Naive thymus-derived CD4-positive, alpha-beta T cell (primary cell): ENCODE measurements around the gene CDNF. TPM values are rescaled to one million over a fixed set of nuclear protein-coding genes. Genes with fewer than 3 reads are reported as not detected.

Experiments used
- ATAC-seq: fragments of 150-1000 bp; cut with Tn5 transposase; 2 replicates; pipeline ENCODE4 v1.10.0; 2021; ENCODE audit warnings: mild to moderate bottlenecking, moderate library complexity
- CTCF ChIA-PET: fragments of 350-600 bp; sonication (Branson Sonifier 250); formaldehyde crosslinking; loops from one replicate; lab custom pipeline; 2021; ENCODE audit warnings: antibody characterized with exemption; lab: Charles Lee
- POLR2A ChIA-PET: fragments of 350-600 bp; sonication (Branson Sonifier 250); formaldehyde crosslinking; loops from one replicate; lab custom pipeline; 2021; ENCODE audit warnings: antibody characterized with exemption, inconsistent platforms; lab: Charles Lee
- DNase-seq, 9 donors: peaks; one replicate each; pipeline versions ENCODE4 v3.0.0 to v3.0.0-alpha.2; 2020 to 2022; ENCODE audit warnings: mixed read lengths in 1 of 9
- H3K27ac ChIP-seq: one replicate; pipeline ENCODE4 v1.7.0; 2013; ENCODE audit warnings: mild to moderate bottlenecking, low read depth, low read length, moderate library complexity
- H3K27me3 ChIP-seq, 2 donors: one replicate each; pipeline ENCODE4 v1.7.0; 2013; ENCODE audit warnings: low read length in 2 of 2, mild to moderate bottlenecking in 2 of 2, moderate library complexity in 2 of 2; ENCODE audit not compliant: control insufficient read depth in 2 of 2, insufficient read depth in 2 of 2
- H3K36me3 ChIP-seq, 3 experiments: 1 replicate in 2 of 3; 2 replicates in 1 of 3; pipeline ENCODE4 v1.7.0; 2013; ENCODE audit warnings: low read length in 3 of 3, mild to moderate bottlenecking in 3 of 3, moderate library complexity in 1 of 3; ENCODE audit not compliant: insufficient read depth in 3 of 3, control insufficient read depth in 2 of 3
- H3K4me1 ChIP-seq, 2 donors: one replicate each; pipeline ENCODE4 v1.7.0; 2013; ENCODE audit warnings: low read length in 2 of 2, mild to moderate bottlenecking in 2 of 2, moderate library complexity in 1 of 2; ENCODE audit not compliant: control insufficient read depth in 2 of 2, insufficient read depth in 2 of 2
- H3K4me3 ChIP-seq: 2 replicates; pipeline ENCODE4 v1.7.0; 2013; ENCODE audit warnings: mild to moderate bottlenecking, low read length
- H3K9me3 ChIP-seq, 3 experiments: 1 replicate in 2 of 3; 2 replicates in 1 of 3; pipeline ENCODE4 v1.7.0; 2013; ENCODE audit warnings: low read length in 3 of 3; ENCODE audit not compliant: control insufficient read depth in 2 of 3
- H3K27ac Mint-ChIP-seq, 9 donors: one replicate each; pipeline ENCODE4 v1.8.0; 2020 to 2022; ENCODE audit warnings: mixed read lengths in 9 of 9, mild to moderate bottlenecking in 8 of 9, moderate library complexity in 5 of 9, inconsistent platforms in 2 of 9
- H3K27me3 Mint-ChIP-seq, 5 donors: one replicate each; pipeline ENCODE4 v1.8.0; 2021 to 2022; ENCODE audit warnings: mixed read lengths in 5 of 5, mild to moderate bottlenecking in 1 of 5
- H3K36me3 Mint-ChIP-seq, 5 donors: one replicate each; pipeline ENCODE4 v1.8.0; 2020 to 2022; ENCODE audit warnings: mixed read lengths in 5 of 5, mild to moderate bottlenecking in 3 of 5, inconsistent platforms in 1 of 5
- H3K4me1 Mint-ChIP-seq, 7 donors: one replicate each; pipeline ENCODE4 v1.8.0; 2020 to 2022; ENCODE audit warnings: mixed read lengths in 7 of 7, mild to moderate bottlenecking in 3 of 7, inconsistent platforms in 1 of 7
- H3K4me3 Mint-ChIP-seq, 10 donors: one replicate each; pipeline ENCODE4 v1.8.0; 2020 to 2022; ENCODE audit warnings: mild to moderate bottlenecking in 10 of 10, mixed read lengths in 10 of 10, moderate library complexity in 6 of 10, inconsistent platforms in 2 of 10
- H3K9me3 Mint-ChIP-seq, 11 donors: one replicate each; pipeline ENCODE4 v1.8.0; 2020 to 2022; ENCODE audit warnings: mixed read lengths in 11 of 11, mild to moderate bottlenecking in 4 of 11, inconsistent platforms in 1 of 11, moderate library complexity in 1 of 11
- intact Hi-C, 2 donors: fragments of 100-400 bp; cut with micrococcal nuclease; formaldehyde crosslinking; loops; one replicate each; pipeline ENCODE4 v1.15.1; 2023
- polyA plus RNA-seq, 2 donors: library from polyadenylated mRNA; unstranded; fragments of 300-500 nt; fragmentation: Illumina TruSeq; gene quantifications; one replicate each; pipeline ENCODE4 v1.2.3, GENCODE V29; 2021
- total RNA-seq, 6 experiments: library from RNA in 5 of 6; stranded (reverse) in 5 of 6; gene quantifications; 1 replicate in 5 of 6; 2 replicates in 1 of 6; pipeline ENCODE4 v1.2.3 and lab custom pipeline; 2021 to 2026

The CDNF gene
- total and polyA plus RNA-seq, 7 experiments from 2014 or later: 1.0 to 8.4 (median 4.9) TPM

DNA sequence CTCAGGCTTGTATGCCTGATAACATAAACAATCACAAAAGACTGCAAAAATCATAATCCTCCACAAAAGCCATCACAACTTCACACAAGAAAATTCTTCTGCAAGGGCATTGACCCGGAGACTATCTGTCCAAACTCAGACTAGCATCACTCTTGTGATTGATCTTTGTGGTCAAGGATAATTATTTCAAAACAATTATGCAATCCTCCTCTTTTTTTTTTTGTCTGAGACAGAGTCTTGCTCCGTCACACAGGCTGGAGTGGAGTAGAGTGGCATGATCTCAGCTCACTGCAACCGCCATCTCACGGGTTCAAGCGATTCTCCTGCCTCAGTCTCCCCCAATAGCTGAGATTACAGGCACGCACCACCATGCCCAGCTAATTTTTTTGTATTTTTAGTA is 22.2 kb downstream of the CDNF start:
- DNase-seq (no peak), ATAC-seq (no peak)
- Histone ChIP-seq H3K36me3 (no peaks in the 10 kb centered on the region), H3K4me3 (no peak overlapping the region), H3K9me3 (no peaks in the 10 kb centered on the region), H3K4me1 (peaks cover 4% of the 10 kb centered on the region in 2 donors), H3K27ac (no peak overlapping the region), H3K27me3 (no peaks in the 10 kb centered on the region)
- intact Hi-C loops: no loop called here
- H3K27ac Mint-ChIP-seq: no peak overlapping the region
- ChIA-PET CTCF (no interaction called here), POLR2A (no interaction called here)
- H3K36me3 Mint-ChIP-seq: peaks cover 0 to 2% (median 0%) of the 10 kb centered on the region in 5 donors
- H3K4me3 Mint-ChIP-seq: no peak overlapping the region
- H3K27me3 Mint-ChIP-seq: no peaks in the 10 kb centered on the region
- no peaks in the 10 kb centered on the region for H3K9me3 Mint-ChIP-seq
- H3K4me1 Mint-ChIP-seq: peaks cover 0 to 11% (median 7%) of the 10 kb centered on the region in 7 donors

DNA sequence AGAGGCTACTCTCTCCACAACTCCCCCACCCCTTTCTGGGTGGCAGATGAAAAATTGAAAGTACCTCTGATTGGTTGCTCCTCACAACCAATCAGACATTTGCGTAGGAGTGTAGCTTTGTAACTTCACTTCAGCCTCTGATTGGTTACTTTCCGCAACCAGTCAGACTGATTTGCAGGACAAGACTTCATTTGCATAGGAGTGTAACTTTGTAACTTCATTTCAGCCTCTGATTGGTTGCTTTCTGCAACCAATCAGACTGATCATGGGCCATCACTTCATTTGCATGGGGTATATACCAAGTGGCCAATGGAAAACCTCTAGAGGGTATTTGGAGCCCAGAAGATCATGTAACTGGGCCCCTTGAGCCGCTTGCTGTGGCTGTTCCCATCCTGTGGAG is 25.6 kb downstream of the CDNF start:
- H3K9me3 Mint-ChIP-seq: no peaks in the 10 kb centered on the region
- intact Hi-C loops: no loop called here
- H3K27ac Mint-ChIP-seq: peak overlapping the region in 2 of 9 donors; percentile 49 to 92
- no peaks in the 10 kb centered on the region for H3K27me3 ChIP-seq
- H3K27me3 Mint-ChIP-seq: peaks cover 0 to 4% (median 0%) of the 10 kb centered on the region in 5 donors
- DNase-seq (peak in 1 of 9 donors; percentile 27), ATAC-seq (no peak)
- H3K36me3 ChIP-seq: no peaks in the 10 kb centered on the region
- no peak overlapping the region for H3K4me3 ChIP-seq
- peaks cover 0 to 2% (median 0%) of the 10 kb centered on the region in 5 donors for H3K36me3 Mint-ChIP-seq
- no peaks in the 10 kb centered on the region for H3K9me3 ChIP-seq
- H3K4me3 Mint-ChIP-seq: peak overlapping the region in 1 of 10 donors; percentile 87
- POLR2A ChIA-PET: interaction anchor here (0.7 kb wide), 1 partner anchor 278 kb away, joined by 3 read pairs; no protein-coding TSS in a partner anchor
- H3K27ac ChIP-seq: no peak overlapping the region
- H3K4me1 Mint-ChIP-seq: peaks cover 0 to 12% (median 8%) of the 10 kb centered on the region in 7 donors
- CTCF ChIA-PET: no interaction called here
- H3K4me1 ChIP-seq: peaks cover 4% of the 10 kb centered on the region in 2 donors

DNA sequence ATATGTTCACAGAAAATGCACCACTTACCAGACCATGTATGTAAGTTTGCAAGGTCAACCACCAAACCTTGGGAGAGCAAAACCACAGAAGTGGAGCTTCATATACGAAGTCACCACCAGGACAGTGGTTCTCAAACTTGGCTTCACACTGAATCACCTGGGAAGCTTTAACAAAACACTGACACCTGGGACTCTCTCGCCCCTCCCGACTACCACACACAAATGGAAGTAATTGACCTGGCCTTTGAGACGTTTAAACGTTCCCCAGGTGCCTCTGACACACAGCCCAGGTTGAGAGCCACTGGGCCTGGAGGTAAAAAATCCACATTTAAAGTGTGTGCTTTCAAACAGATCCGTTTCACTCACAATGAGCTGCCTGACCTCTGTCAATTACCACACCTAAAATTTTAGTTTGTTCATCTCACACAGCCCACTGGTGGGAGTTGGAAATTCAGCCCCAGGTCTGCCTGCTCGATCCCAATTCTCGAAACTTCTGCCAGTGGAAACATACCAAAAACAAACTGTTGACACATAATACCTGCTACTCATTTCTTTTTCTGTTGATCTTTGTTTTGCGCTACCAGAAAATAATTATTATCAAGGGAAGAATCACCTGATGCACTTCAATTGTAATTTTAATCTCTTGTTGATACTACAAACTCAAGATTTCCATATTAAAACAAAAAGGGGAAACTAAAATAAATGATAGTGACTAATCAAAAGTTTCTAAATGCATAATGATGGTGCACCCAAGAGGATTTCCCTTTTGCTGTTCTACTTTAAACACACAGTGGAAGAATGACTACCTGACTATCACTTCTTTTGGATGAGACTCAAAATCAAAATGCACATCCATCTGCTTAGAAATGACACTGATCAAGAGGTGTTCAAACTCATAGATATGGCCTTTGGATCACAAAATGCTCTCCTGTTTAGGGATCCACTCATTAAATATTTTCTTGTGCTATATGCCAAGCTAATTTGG is 26.6 kb downstream of the CDNF start:
- Mint-ChIP-seq H3K27ac (peak overlapping the region in 1 of 9 donors; percentile 72), H3K9me3 (no peaks in the 10 kb centered on the region), H3K4me1 (peaks cover 0 to 12% (median 8%) of the 10 kb centered on the region in 7 donors), H3K27me3 (peaks cover 0 to 9% (median 0%) of the 10 kb centered on the region in 5 donors), H3K36me3 (peaks cover 0 to 2% (median 0%) of the 10 kb centered on the region in 5 donors), H3K4me3 (no peak overlapping the region)
- no peaks in the 10 kb centered on the region for H3K9me3 ChIP-seq
- ChIA-PET POLR2A (no interaction called here), CTCF (no interaction called here)
- no peaks in the 10 kb centered on the region for H3K36me3 ChIP-seq
- H3K27me3 ChIP-seq: no peaks in the 10 kb centered on the region
- peaks cover 4% of the 10 kb centered on the region in 2 donors for H3K4me1 ChIP-seq
- intact Hi-C loops: no loop called here
- ATAC-seq: no peak
- no peak for DNase-seq
- no peak overlapping the region for H3K4me3 ChIP-seq
- no peak overlapping the region for H3K27ac ChIP-seq

DNA sequence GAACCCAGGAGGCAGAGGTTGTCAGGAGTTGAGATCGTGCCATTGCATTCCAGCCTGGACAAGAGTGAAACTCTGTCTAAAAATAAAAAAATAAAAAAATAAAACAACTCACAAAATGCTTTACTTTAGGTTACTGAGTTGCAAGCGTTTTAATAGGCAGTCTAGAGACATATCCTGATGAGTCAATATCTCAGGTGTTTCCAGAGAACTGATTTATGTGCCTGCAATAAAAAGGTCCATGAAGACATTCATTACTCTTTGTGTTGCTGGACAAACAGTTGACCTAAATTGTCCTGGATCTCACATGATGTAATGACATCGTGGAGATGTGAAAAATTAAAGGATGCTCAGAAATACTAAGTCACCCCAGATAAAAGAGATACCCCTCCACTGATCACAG is 31.5 kb downstream of the CDNF start:
- no peaks in the 10 kb centered on the region for H3K36me3 Mint-ChIP-seq
- ATAC-seq: no peak
- peaks cover 0 to 16% (median 4%) of the 10 kb centered on the region in 5 donors for H3K27me3 Mint-ChIP-seq
- intact Hi-C loops: no loop called here
- Histone ChIP-seq H3K9me3 (no peaks in the 10 kb centered on the region), H3K36me3 (no peaks in the 10 kb centered on the region), H3K27ac (no peak overlapping the region), H3K27me3 (no peaks in the 10 kb centered on the region), H3K4me1 (no peaks in the 10 kb centered on the region), H3K4me3 (no peak overlapping the region)
- no peaks in the 10 kb centered on the region for H3K9me3 Mint-ChIP-seq
- POLR2A ChIA-PET: no interaction called here
- peaks cover 0 to 5% (median 1%) of the 10 kb centered on the region in 7 donors for H3K4me1 Mint-ChIP-seq
- H3K27ac Mint-ChIP-seq: no peak overlapping the region
- CTCF ChIA-PET: no interaction called here
- no peak overlapping the region for H3K4me3 Mint-ChIP-seq
- DNase-seq: no peak

DNA sequence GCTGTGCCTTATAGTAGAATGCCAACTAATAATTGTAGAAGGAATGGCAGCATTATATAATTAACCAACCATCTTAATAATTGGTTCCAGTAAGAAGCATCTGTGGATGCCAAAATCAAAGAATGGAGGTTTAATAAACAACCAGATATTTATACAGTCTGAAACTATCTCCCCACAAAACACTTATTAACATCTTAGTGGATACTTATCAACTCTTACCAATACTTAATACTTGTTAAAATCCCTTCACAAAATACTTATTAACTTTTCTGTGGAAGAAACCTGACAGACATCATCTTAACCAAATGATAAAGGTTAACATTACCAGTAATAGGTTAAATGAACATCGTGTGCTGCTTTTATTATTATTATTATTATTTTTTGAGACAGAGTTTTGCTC is 34.0 kb downstream of the CDNF start:
- Mint-ChIP-seq H3K27me3 (peaks cover 0 to 27% (median 4%) of the 10 kb centered on the region in 5 donors), H3K9me3 (no peaks in the 10 kb centered on the region), H3K27ac (no peak overlapping the region), H3K36me3 (no peaks in the 10 kb centered on the region), H3K4me1 (peaks cover 0 to 5% (median 0%) of the 10 kb centered on the region in 7 donors), H3K4me3 (no peak overlapping the region)
- Histone ChIP-seq H3K36me3 (no peaks in the 10 kb centered on the region), H3K4me3 (no peak overlapping the region), H3K27ac (no peak overlapping the region), H3K27me3 (no peaks in the 10 kb centered on the region), H3K4me1 (no peaks in the 10 kb centered on the region), H3K9me3 (no peaks in the 10 kb centered on the region)
- CTCF ChIA-PET: no interaction called here
- POLR2A ChIA-PET: no interaction called here
- no peak for ATAC-seq
- intact Hi-C loops: no loop called here
- DNase-seq: no peak

DNA sequence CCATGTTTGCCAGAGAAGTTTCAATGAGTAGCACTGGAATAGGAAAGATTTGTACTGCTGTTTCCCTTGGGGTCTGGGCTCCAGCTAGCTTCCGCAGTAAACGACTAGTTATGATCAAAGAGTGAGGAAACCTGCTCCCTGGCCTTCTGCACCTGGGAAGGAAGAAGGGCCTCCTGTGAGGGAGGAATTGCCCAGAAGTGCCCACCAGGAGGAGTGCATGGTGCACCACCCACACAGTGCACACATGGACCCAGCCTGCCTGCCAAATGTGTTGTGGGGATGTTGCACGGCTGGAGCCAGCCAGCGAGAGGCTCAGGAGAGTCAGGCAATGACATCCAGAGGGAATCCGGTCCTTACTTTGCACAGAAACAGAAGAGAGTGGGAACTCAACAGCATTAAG is 36.1 kb downstream of the CDNF start:
- no peaks in the 10 kb centered on the region for H3K9me3 Mint-ChIP-seq

More for the DNA sequence above, 36.1 kb downstream of the CDNF start:
- Histone ChIP-seq H3K4me1 (no peaks in the 10 kb centered on the region), H3K27ac (no peak overlapping the region), H3K4me3 (no peak overlapping the region), H3K36me3 (no peaks in the 10 kb centered on the region), H3K27me3 (no peaks in the 10 kb centered on the region), H3K9me3 (no peaks in the 10 kb centered on the region)
- Mint-ChIP-seq H3K27ac (no peak overlapping the region), H3K4me1 (peaks cover 0 to 3% (median 0%) of the 10 kb centered on the region in 7 donors), H3K4me3 (no peak overlapping the region), H3K36me3 (no peaks in the 10 kb centered on the region), H3K27me3 (peaks cover 0 to 31% (median 0%) of the 10 kb centered on the region in 5 donors)
- intact Hi-C loops: no loop called here
- no peak for ATAC-seq
- ChIA-PET POLR2A (no interaction called here), CTCF (no interaction called here)
- no peak for DNase-seq
